TTC549 (cell line): ENCODE data around the gene CRAMP1.
"Not testable (repeated sequence)": the region's sequence is repeated elsewhere in the genome, so short reads cannot be mapped to it uniquely, and the experiment has no call there.

Experiments
- FAIRE-seq: peaks from 2 replicates; lab custom pipeline; 2012; peaks lifted over from hg19 to GRCh38; lab: Jason Lieb, UNC

CRAMP1 gene

GRCh38 chr16:1713933-1714332 lies 101.8 kb downstream of the CRAMP1 start:
- FAIRE-seq, result no peak

GRCh38 chr16:1715220-1715619 lies 103.1 kb downstream of the CRAMP1 start:
- FAIRE-seq, result no peak

GRCh38 chr16:1718236-1718635 lies 106.1 kb downstream of the CRAMP1 start:
- not testable (repeated sequence) for FAIRE-seq

GRCh38 chr16:1719559-1720229 lies 107.5 kb downstream of the CRAMP1 start:
- not testable (repeated sequence) for FAIRE-seq

- FAIRE-seq, result no peak
These were observed 109.2 kb downstream of the CRAMP1 start for GRCh38 chr16:1721372-1721771.

GRCh38 chr16:1723450-1724147 lies 111.4 kb downstream of the CRAMP1 start:
- FAIRE-seq, result no peak

GRCh38 chr16:1724491-1724890 lies 112.3 kb downstream of the CRAMP1 start:
- no peak for FAIRE-seq

GRCh38 chr16:1726661-1727502 lies 114.7 kb downstream of the CRAMP1 start:
- FAIRE-seq, result no peak
